ENCODE data around the gene MOSPD3.

DNA sequence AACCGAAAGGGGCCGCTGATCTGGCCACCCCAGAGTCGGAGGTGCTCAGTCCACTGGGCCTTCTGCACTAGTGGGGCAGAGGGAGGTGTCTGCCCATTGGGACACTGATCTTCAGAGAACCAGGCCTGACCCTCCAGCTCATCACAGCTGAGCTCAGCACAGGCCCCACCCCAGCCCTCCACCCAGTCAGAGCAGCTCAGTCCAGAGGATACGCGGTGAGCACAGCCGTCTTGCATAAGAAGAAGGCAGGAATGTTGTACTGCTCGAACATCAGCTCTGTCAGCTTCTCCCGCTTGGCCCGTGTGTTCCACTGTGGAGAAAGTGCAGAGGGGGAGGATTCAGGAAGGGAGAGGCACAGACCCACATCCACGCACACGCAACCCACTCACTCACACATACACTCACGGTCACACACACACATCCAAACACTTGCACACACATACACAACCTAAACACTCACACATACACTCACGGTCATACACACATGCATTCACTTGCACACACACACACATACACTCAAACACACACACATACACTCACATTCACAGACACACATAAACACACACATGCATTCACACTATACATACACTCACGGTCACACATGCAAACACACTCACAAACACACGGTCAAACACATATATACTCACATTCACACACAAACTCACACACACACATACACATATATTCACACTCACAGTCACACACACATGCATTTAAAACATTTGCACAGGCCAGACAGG, 37.7 kb downstream of the MOSPD3 start:
- TF ChIP-seq POLR2AphosphoS5 (IDR thresholded peaks at IDR 0.05) (no peak), POLR2A (IDR thresholded peaks at IDR 0.05) (no peak), EP300 (IDR thresholded peaks at IDR 0.05) (no peak)
- TF ChIP-seq, protein P1, sequence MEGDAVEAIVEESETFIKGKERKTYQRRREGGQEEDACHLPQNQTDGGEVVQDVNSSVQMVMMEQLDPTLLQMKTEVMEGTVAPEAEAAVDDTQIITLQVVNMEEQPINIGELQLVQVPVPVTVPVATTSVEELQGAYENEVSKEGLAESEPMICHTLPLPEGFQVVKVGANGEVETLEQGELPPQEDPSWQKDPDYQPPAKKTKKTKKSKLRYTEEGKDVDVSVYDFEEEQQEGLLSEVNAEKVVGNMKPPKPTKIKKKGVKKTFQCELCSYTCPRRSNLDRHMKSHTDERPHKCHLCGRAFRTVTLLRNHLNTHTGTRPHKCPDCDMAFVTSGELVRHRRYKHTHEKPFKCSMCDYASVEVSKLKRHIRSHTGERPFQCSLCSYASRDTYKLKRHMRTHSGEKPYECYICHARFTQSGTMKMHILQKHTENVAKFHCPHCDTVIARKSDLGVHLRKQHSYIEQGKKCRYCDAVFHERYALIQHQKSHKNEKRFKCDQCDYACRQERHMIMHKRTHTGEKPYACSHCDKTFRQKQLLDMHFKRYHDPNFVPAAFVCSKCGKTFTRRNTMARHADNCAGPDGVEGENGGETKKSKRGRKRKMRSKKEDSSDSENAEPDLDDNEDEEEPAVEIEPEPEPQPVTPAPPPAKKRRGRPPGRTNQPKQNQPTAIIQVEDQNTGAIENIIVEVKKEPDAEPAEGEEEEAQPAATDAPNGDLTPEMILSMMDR (IDR thresholded peaks at IDR 0.05): no peak
